Liver (tissue), 9 donors: ENCODE measurements around the gene UBE2E2. TPM values are rescaled to one million over a fixed set of nuclear protein-coding genes. Genes with fewer than 3 reads are reported as not detected.

Experiments
- DNase-seq: peaks from one replicate; pipeline ENCODE4 v3.0.0-alpha.2; 2017; ENCODE audit warnings: low spot score
- H3K27ac ChIP-seq, 2 donors: one replicate each; pipeline ENCODE4 v1.7.0; 2013; ENCODE audit warnings: inconsistent platforms in 2 of 2, low read length in 2 of 2, control low read depth in 1 of 2, low read depth in 1 of 2, mild to moderate bottlenecking in 1 of 2
- H3K27me3 ChIP-seq, 4 donors: one replicate each; pipeline versions ENCODE4 v1.6.1 to v1.7.0; 2013; ENCODE audit warnings: low read length in 3 of 4, inconsistent platforms in 1 of 4, mild to moderate bottlenecking in 1 of 4, moderate library complexity in 1 of 4; ENCODE audit not compliant: control insufficient read depth in 4 of 4, insufficient read depth in 4 of 4
- H3K36me3 ChIP-seq, 4 donors: one replicate each; pipeline versions ENCODE4 v1.6.1 to v1.7.0; 2013; ENCODE audit warnings: low read length in 3 of 4, mild to moderate bottlenecking in 3 of 4, low read depth in 1 of 4, moderate library complexity in 1 of 4; ENCODE audit not compliant: control insufficient read depth in 4 of 4, insufficient read depth in 3 of 4
- H3K4me1 ChIP-seq, 4 donors: one replicate each; pipeline versions ENCODE4 v1.6.1 to v1.7.0; 2013; ENCODE audit warnings: low read length in 3 of 4, mild to moderate bottlenecking in 3 of 4, moderate library complexity in 1 of 4; ENCODE audit not compliant: control insufficient read depth in 4 of 4, insufficient read depth in 4 of 4
- H3K4me3 ChIP-seq, 3 donors: one replicate each; pipeline versions ENCODE4 v1.6.1 to v1.7.0; 2013; ENCODE audit warnings: low read length in 3 of 3, control low read depth in 1 of 3, low read depth in 1 of 3, mild to moderate bottlenecking in 1 of 3
- H3K9ac ChIP-seq, 2 donors: one replicate each; pipeline ENCODE4 v1.7.0; 2013; ENCODE audit warnings: low read length in 2 of 2, mild to moderate bottlenecking in 2 of 2, moderate library complexity in 2 of 2, control low read depth in 1 of 2, low read depth in 1 of 2
- H3K9me3 ChIP-seq, 4 donors: one replicate each; pipeline versions ENCODE4 v1.6.1 to v1.7.0; 2013; ENCODE audit warnings: low read length in 3 of 4; ENCODE audit not compliant: control insufficient read depth in 4 of 4
- ATF3 ChIP-seq: IDR thresholded peaks from 2 replicates; pipeline ENCODE4 v1.6.1; 2016; ENCODE audit warnings: antibody characterized with exemption
- CTCF ChIP-seq: fragments of 150-350 bp; IDR thresholded peaks from 2 replicates; pipeline ENCODE4 v1.5.1; 2017; ENCODE audit warnings: improper control_type of control experiment, low read depth, low read length; ENCODE audit not compliant: missing input control
- EGR1 ChIP-seq, 2 donors: IDR thresholded peaks; 2 replicates each; pipeline ENCODE4 v1.6.1; 2016 to 2018; ENCODE audit warnings: antibody characterized with exemption in 2 of 2, low read depth in 2 of 2
- FOXA1 ChIP-seq: IDR thresholded peaks from 2 replicates; pipeline ENCODE4 v1.6.1; 2016; ENCODE audit warnings: antibody characterized with exemption
- FOXA2 ChIP-seq: IDR thresholded peaks from 2 replicates; pipeline ENCODE4 v1.6.1; 2016; ENCODE audit warnings: antibody characterized with exemption
- GABPA ChIP-seq, 2 donors: IDR thresholded peaks in 1 of 2; conservative IDR thresholded peaks in 1 of 2; 2 replicates each; pipeline ENCODE4 v1.6.1; 2016; ENCODE audit warnings: antibody characterized with exemption in 2 of 2, mild to moderate bottlenecking in 1 of 2, moderate library complexity in 1 of 2
- HNF4A ChIP-seq, 2 donors: conservative IDR thresholded peaks; 2 replicates each; pipeline ENCODE4 v1.6.1; 2016; ENCODE audit warnings: antibody characterized with exemption in 2 of 2, mild to moderate bottlenecking in 2 of 2
- HNF4G ChIP-seq: IDR thresholded peaks from 2 replicates; pipeline ENCODE4 v1.6.1; 2016; ENCODE audit warnings: antibody characterized with exemption
- JUND ChIP-seq, 2 donors: IDR thresholded peaks; 2 replicates each; pipeline ENCODE4 v1.6.1; 2016; ENCODE audit warnings: antibody characterized with exemption in 2 of 2
- MAX ChIP-seq: IDR thresholded peaks from 2 replicates; pipeline ENCODE4 v1.6.1; 2016; ENCODE audit warnings: antibody characterized with exemption
- NR2F2 ChIP-seq: IDR thresholded peaks from 2 replicates; pipeline ENCODE4 v1.6.1; 2016; ENCODE audit warnings: antibody characterized with exemption
- RAD21 ChIP-seq, 2 donors: IDR thresholded peaks; 2 replicates each; pipeline ENCODE4 v1.6.1; 2016; ENCODE audit warnings: antibody characterized with exemption in 2 of 2, mild to moderate bottlenecking in 2 of 2
- REST ChIP-seq: IDR thresholded peaks from 2 replicates; pipeline ENCODE4 v1.6.1; 2016; ENCODE audit warnings: antibody characterized with exemption, mild to moderate bottlenecking
- RXRA ChIP-seq, 2 donors: IDR thresholded peaks; 2 replicates each; pipeline ENCODE4 v1.6.1; 2017 to 2018; ENCODE audit warnings: antibody characterized with exemption in 2 of 2, mild to moderate bottlenecking in 1 of 2
- SP1 ChIP-seq: IDR thresholded peaks from 2 replicates; pipeline ENCODE4 v1.6.1; 2018; ENCODE audit warnings: antibody characterized with exemption, mild to moderate bottlenecking
- TAF1 ChIP-seq: conservative IDR thresholded peaks from 2 replicates; pipeline ENCODE4 v1.6.1; 2016; ENCODE audit warnings: antibody characterized with exemption, mild to moderate bottlenecking
- YY1 ChIP-seq: IDR thresholded peaks from 2 replicates; pipeline ENCODE4 v1.6.1; 2016; ENCODE audit warnings: antibody characterized with exemption, mild to moderate bottlenecking
- WGBS: extraction: QIAGEN DNeasy Blood & Tissue Kit; methylation state at CpG from one replicate; pipeline ENCODE4 v1.1.7; 2013; 5-methylcytosine and 5-hydroxymethylcytosine counted together
- polyA plus RNA-seq, 2 donors: library from polyadenylated mRNA; stranded (reverse) in 1 of 2; unstranded in 1 of 2; fragments of 200-250 nt in 1 of 2; fragments of >200 nt in 1 of 2; fragmentation: Nextera tagmentation in 1 of 2; extraction: Ambion mirVana in 1 of 2; gene quantifications; one replicate each; pipeline versions ENCODE4 v1.2.1 to v1.2.3, GENCODE V29; 2013 to 2015
- total RNA-seq, 2 donors: library from RNA; depleted of rRNA; stranded (reverse); fragments of >200 nt; gene quantifications; one replicate each; pipeline ENCODE4 v1.2.3, GENCODE V29; 2014
- donor health status: healthy.
- donor health status: healthy.
- donor health status: healthy.
- donor health status: healthy.
- donor health status: healthy.

UBE2E2 gene
- total and polyA plus RNA-seq, 4 donors: 9.0 to 27.8 (median 16.8) TPM

- TF ChIP-seq REST (no peak), CTCF (no peak), RAD21 (IDR thresholded peaks at IDR 0.05) (no peak), YY1 (no peak), FOXA1 (no peak), FOXA2 (no peak)
Measured at GRCh38 chr3:23312866-23313265, 109.7 kb downstream of the UBE2E2 start (continued).

GRCh38 chr3:23314981-23315762 is 112.0 kb downstream of the UBE2E2 start:
- Histone ChIP-seq H3K4me1 (no peaks in the 10 kb centered on the region), H3K27ac (no peak overlapping the region), H3K9ac (no peak overlapping the region), H3K9me3 (no peaks in the 10 kb centered on the region), H3K27me3 (no peaks in the 10 kb centered on the region), H3K4me3 (no peak overlapping the region), H3K36me3 (no peaks in the 10 kb centered on the region)
- no peak for DNase-seq
- WGBS: 88% methylated on average over 5 of the region's 5 CpGs
- TF ChIP-seq CTCF (no peak), HNF4A (conservative IDR thresholded peaks at IDR 0.05) (no peak), MAX (no peak), TAF1 (no peak), ATF3 (no peak), FOXA2 (no peak), REST (no peak), JUND (IDR thresholded peaks at IDR 0.05) (no peak), NR2F2 (no peak), EGR1 (IDR thresholded peaks at IDR 0.05; ENCODE audit: low read depth in 2 of 2) (no peak), RXRA (IDR thresholded peaks at IDR 0.05) (no peak), GABPA (IDR thresholded peaks at IDR 0.05 in 1 of 2, conservative IDR thresholded peaks at IDR 0.05 in 1 of 2) (no peak), HNF4G (no peak), SP1 (no peak)
